Natural killer cell treated with Interleukin-12 subunit alpha and Interleukin-12 subunit beta and Interleukin-15 and Interleukin-18, amount 100 ng/mL, for 72 hours (primary cell): ENCODE results near the gene CENPB. TPM values are rescaled to one million over a fixed set of nuclear protein-coding genes. Genes with fewer than 3 reads are reported as not detected.
"Not testable (repeated sequence)": the region's sequence is repeated elsewhere in the genome, so short reads cannot be mapped to it uniquely, and the experiment has no call there.

Experiments used
- ATAC-seq, 2 donors: fragments of 150-1000 bp; cut with Tn5 transposase in 1 of 2; sonication (Bioruptor Pico), chemical (Tn5 transposase) in 1 of 2; 2 replicates each; pipeline ENCODE4 v1.10.0; 2021
- DNase-seq: peaks from one replicate; pipeline ENCODE4 v3.0.0; 2022; ENCODE audit warnings: low spot score
- H3K27ac Mint-ChIP-seq, 2 donors: 1 replicate in 1 of 2; 2 replicates in 1 of 2; pipeline ENCODE4 v1.8.0; 2022; ENCODE audit warnings: mixed read lengths in 2 of 2, mild to moderate bottlenecking in 1 of 2, moderate library complexity in 1 of 2
- H3K27me3 Mint-ChIP-seq, 2 donors: 1 replicate in 1 of 2; 2 replicates in 1 of 2; pipeline ENCODE4 v1.8.0; 2022; ENCODE audit warnings: mixed read lengths in 2 of 2
- H3K36me3 Mint-ChIP-seq: one replicate; pipeline ENCODE4 v1.8.0; 2022; ENCODE audit warnings: mixed read lengths
- H3K4me1 Mint-ChIP-seq, 2 donors: 1 replicate in 1 of 2; 2 replicates in 1 of 2; pipeline ENCODE4 v1.8.0; 2022; ENCODE audit warnings: low read depth in 2 of 2, mixed read lengths in 2 of 2, mild to moderate bottlenecking in 1 of 2
- H3K4me3 Mint-ChIP-seq: one replicate; pipeline ENCODE4 v1.8.0; 2022; ENCODE audit warnings: mixed read lengths
- H3K9me3 Mint-ChIP-seq: 2 replicates; pipeline ENCODE4 v1.8.0; 2022; ENCODE audit warnings: mixed read lengths
- total RNA-seq, 2 donors: library from RNA; stranded (reverse); gene quantifications; one replicate each; pipeline ENCODE4 v1.2.3, GENCODE V29; 2022

Gene CENPB
- total RNA-seq, 2 donors from 2014 or later: 75.4 to 118 TPM

DNA sequence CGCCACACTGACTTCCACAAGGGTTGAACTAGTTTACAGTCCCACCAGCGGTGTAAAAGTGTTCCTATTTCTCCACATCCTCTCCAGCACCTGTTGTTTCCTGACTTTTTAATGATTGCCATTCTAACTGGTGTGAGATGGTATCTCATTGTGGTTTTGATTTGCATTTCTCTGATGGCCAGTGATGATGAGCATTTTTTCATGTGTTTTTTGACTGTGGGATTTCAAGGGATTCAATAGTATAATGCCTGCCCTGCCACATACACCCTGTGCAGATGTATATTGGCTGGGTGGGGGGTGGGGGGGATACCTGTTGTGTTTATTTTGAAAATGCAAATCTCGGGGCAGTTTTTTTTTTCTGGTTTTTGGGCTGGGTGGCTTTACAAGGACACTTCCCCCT lies 7.6 kb upstream of the CENPB start:
- H3K9me3 Mint-ChIP-seq, H3K27ac Mint-ChIP-seq, DNase-seq, ATAC-seq, H3K36me3 Mint-ChIP-seq, H3K27me3 Mint-ChIP-seq, H3K4me3 Mint-ChIP-seq: not testable (repeated sequence)
- H3K4me1 Mint-ChIP-seq: peaks cover 26 to 27% of the 10 kb centered on the region in 2 donors

- H3K27me3 Mint-ChIP-seq, ATAC-seq, H3K36me3 Mint-ChIP-seq, H3K9me3 Mint-ChIP-seq, DNase-seq: not testable (repeated sequence)
- Mint-ChIP-seq H3K4me3 (peak overlapping the region; percentile 42), H3K4me1 (peaks cover 20 to 24% of the 10 kb centered on the region in 2 donors), H3K27ac (peak overlapping the region; percentile 4 to 6)
Measured at GRCh38 chr20:3789201-3789600, 2.7 kb upstream of the CENPB start.

- DNase-seq: no peak
- Mint-ChIP-seq H3K4me3 (peak overlapping the region; percentile 42), H3K27me3 (no peaks in the 10 kb centered on the region), H3K4me1 (peaks cover 21 to 24% of the 10 kb centered on the region in 2 donors), H3K9me3 (no peaks in the 10 kb centered on the region), H3K27ac (peak overlapping the region; percentile 4 to 6), H3K36me3 (no peaks in the 10 kb centered on the region)
- ATAC-seq: no peak
Measured at GRCh38 chr20:3788685-3789155, 2.2 kb upstream of the CENPB start.

DNA sequence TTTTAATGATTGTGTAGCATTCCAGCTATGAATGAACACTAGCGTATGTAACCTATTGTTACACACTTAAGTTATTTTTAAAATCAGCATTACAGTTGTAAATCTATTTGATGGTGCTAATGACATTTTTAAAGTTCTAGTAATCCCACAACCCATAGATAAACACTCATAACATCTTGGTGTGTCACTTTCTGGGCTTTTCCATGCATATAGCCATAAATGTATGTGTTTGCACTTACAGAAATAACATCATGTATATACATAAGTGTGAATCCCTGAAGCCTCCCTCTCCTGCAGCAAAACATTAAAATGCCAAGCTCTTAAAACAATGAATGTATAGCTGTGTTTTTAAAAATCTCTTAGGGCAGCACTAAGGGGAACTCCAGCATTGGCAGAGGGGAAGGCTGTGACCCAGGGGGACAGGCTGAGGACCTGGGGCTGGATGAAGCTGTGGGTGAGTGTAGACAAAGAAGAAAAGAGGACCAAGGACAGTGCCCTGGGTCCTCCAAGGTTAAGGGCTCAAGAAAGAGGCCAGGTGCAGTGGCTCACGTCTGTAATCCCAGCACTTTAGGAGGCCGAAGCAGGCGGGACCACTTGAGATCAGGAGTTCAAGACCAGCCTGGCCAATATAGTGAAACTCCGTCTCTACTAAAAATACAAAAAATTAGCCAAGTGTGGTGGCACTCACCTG lies 929 bp upstream of the CENPB start:
- H3K4me1 Mint-ChIP-seq: peaks cover 26 to 29% of the 10 kb centered on the region in 2 donors
- ATAC-seq (no peak), DNase-seq (no peak)
- H3K9me3 Mint-ChIP-seq: no peaks in the 10 kb centered on the region
- H3K4me3 Mint-ChIP-seq: peak overlapping the region; percentile 75
- no peaks in the 10 kb centered on the region for H3K27me3 Mint-ChIP-seq
- H3K36me3 Mint-ChIP-seq: no peaks in the 10 kb centered on the region
- peak overlapping the region; percentile 64 to 81 for H3K27ac Mint-ChIP-seq

DNA sequence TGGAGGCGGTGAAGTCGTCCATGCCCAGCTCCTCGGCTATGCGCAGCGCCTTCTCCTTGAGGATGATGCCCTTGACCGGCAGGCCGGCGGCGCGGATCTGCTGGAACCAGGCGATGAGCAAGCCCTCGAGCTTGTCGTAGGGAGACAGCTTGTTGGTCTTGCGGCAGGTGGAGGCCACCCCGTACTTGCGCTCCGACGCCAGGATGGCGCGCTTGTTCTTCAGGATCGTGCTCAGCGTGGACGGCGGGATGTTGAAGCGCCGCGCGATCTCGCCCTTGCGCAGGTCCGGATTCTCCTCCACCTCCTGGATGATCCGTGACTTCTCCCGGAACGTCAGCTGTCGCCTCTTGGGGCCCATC lies 435 bp downstream of the CENPB start:
- Mint-ChIP-seq H3K27ac (peak overlapping the region in 1 of 2 donors; percentile 33), H3K4me3 (peak overlapping the region; percentile 77), H3K9me3 (no peaks in the 10 kb centered on the region), H3K36me3 (no peaks in the 10 kb centered on the region), H3K27me3 (no peaks in the 10 kb centered on the region), H3K4me1 (peaks cover 35 to 39% of the 10 kb centered on the region in 2 donors)
- no peak for DNase-seq
- peak; percentile 38 to 52 for ATAC-seq

DNA sequence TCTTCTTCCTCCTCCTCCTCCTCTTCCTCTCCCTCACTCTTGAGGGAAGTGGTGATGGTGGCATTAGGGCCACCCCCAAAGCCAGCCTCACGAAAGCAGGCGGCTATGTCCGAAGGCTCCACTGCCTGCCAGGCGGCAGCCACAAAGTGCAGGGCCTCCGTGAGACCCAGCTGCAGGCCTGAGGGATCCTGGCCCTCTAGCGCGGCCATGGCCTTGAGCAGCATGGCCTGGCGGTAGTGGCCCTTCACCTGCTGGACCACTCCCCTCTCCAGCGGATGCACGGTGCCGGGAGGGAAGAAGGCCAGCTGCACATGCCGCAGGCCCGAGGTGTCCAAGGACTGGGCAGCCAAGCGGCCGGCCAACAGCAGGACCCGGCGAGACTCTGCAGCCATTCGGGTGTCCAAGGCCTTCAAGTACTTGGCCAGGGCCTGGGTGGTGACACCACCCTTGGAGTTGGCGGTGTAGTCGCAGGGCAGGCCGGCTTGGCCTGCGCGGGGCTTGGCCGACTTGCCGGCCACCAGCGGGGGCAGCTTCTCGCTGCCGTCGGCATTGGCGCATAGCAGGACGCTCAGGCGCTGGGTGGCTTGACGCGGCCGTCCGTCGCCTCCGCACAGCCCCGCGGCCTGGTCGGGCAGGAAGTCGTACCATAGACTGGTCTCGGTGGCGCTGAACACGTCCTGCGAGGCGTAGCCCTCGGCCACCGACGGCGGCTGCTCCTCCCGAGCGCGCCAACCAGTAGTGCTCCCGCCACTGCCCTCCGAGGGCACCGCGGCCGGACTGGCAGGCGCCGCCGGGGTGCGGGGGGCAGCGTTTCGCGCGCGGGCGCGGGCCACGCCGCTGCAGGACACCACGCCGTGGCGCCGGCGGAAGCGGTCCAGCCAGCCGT lies 1.1 kb downstream of the CENPB start:
- H3K9me3 Mint-ChIP-seq: no peaks in the 10 kb centered on the region
- peak overlapping the region; percentile 79 for H3K4me3 Mint-ChIP-seq
- DNase-seq: no peak
- ATAC-seq: peak in 1 of 2 donors; percentile 0
- H3K36me3 Mint-ChIP-seq: no peaks in the 10 kb centered on the region
- peak overlapping the region; percentile 62 to 85 for H3K27ac Mint-ChIP-seq
- H3K27me3 Mint-ChIP-seq: no peaks in the 10 kb centered on the region
- peaks cover 41 to 45% of the 10 kb centered on the region in 2 donors for H3K4me1 Mint-ChIP-seq

DNA sequence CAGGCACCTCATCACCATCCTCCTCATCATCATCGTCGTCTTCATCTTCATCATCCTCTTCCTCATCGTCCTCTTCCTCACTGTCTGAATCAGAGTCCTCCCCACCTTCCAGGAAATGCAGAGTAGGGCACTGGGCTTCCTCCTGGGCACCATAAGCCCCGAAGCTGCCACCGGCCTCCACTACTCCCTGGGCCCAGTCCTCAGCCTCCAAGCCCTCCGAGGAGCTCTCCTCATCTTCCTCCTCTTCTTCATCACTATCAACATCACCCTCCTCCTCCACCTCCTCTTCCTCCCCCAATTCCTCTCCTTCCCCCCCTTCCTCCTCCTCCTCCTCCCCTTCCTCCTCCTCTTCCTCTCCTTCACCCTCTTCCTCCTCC lies 1.7 kb downstream of the CENPB start:
- H3K36me3 Mint-ChIP-seq: no peaks in the 10 kb centered on the region
- ATAC-seq: no peak
- H3K4me3 Mint-ChIP-seq: peak overlapping the region; percentile 79
- H3K4me1 Mint-ChIP-seq: peaks cover 43 to 48% of the 10 kb centered on the region in 2 donors
- no peaks in the 10 kb centered on the region for H3K9me3 Mint-ChIP-seq
- peak; percentile 31 for DNase-seq
- peak overlapping the region; percentile 62 to 85 for H3K27ac Mint-ChIP-seq
- H3K27me3 Mint-ChIP-seq: no peaks in the 10 kb centered on the region

- DNase-seq: no peak
- H3K9me3 Mint-ChIP-seq: no peaks in the 10 kb centered on the region
- H3K27ac Mint-ChIP-seq: peak overlapping the region; percentile 62 to 85
- peak overlapping the region; percentile 79 for H3K4me3 Mint-ChIP-seq
- H3K36me3 Mint-ChIP-seq: no peaks in the 10 kb centered on the region
- H3K4me1 Mint-ChIP-seq: peaks cover 43 to 48% of the 10 kb centered on the region in 2 donors
- ATAC-seq: no peak
- no peaks in the 10 kb centered on the region for H3K27me3 Mint-ChIP-seq
Measured at GRCh38 chr20:3784216-3784853, 2.2 kb downstream of the CENPB start.

- Mint-ChIP-seq H3K27ac (no peak overlapping the region), H3K4me1 (peaks cover 41 to 42% of the 10 kb centered on the region in 2 donors)
Measured at GRCh38 chr20:3783511-3784195, 2.9 kb downstream of the CENPB start.

DNA sequence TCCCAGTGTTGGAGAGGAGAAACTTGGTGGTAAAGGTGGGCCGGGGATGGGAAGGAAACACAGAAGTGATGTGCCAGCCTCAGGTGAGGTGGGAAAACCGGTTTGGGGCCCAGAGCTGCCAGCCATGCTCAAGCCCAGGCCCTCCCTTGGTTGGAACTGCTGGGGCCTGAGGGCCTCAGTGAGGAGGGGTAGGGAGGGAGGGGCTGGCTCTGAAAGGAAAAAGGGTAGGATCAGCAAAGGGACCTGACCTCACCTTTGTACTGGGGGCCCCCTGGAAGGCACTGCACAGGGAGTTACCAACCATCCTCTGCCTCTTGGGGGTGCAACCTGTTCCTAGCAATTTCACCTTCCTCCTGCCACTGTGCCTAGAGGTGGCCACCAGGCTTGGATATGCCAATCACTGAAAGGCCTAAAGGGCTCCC lies 3.5 kb downstream of the CENPB start:
- no peak overlapping the region for H3K27ac Mint-ChIP-seq

More at GRCh38 chr20:3783511-3784195, 2.9 kb downstream of the CENPB start:
- ATAC-seq (no peak), DNase-seq (peak; percentile 18)
- H3K9me3 Mint-ChIP-seq: no peaks in the 10 kb centered on the region
- no peaks in the 10 kb centered on the region for H3K27me3 Mint-ChIP-seq
- H3K4me3 Mint-ChIP-seq: peak overlapping the region; percentile 12
- no peaks in the 10 kb centered on the region for H3K36me3 Mint-ChIP-seq

DNA sequence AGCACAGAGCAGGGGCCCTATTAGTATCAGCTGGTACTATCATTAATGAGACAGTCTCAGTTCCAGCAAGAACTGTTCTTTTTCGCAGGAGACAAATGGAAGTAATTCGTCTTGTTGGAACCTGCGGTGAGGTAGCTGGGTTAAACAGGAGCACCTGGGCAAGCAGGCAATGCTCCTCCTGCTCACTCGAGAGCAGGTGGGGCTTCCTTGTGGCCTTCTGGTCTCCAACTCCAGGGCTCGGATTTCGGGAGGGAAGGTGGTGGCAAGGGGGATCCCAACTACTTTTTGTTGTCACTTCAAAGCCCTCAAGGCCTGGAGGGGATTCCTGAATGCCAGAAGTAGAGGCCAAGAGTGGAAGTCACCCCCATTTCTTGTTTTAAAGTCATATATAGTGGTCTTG lies 3.9 kb downstream of the CENPB start:
- Mint-ChIP-seq H3K27ac (peak overlapping the region; percentile 48 to 50), H3K27me3 (no peaks in the 10 kb centered on the region), H3K36me3 (no peaks in the 10 kb centered on the region), H3K4me1 (peaks cover 38% of the 10 kb centered on the region in 2 donors), H3K9me3 (no peaks in the 10 kb centered on the region), H3K4me3 (no peak overlapping the region)
- no peak for ATAC-seq
- DNase-seq: no peak

More for the DNA sequence above, 3.5 kb downstream of the CENPB start:
- no peaks in the 10 kb centered on the region for H3K36me3 Mint-ChIP-seq
- no peak overlapping the region for H3K4me3 Mint-ChIP-seq
- H3K9me3 Mint-ChIP-seq: no peaks in the 10 kb centered on the region
- ATAC-seq: no peak
- peak; percentile 25 for DNase-seq
- H3K4me1 Mint-ChIP-seq: peaks cover 40 to 41% of the 10 kb centered on the region in 2 donors
- no peaks in the 10 kb centered on the region for H3K27me3 Mint-ChIP-seq

DNA sequence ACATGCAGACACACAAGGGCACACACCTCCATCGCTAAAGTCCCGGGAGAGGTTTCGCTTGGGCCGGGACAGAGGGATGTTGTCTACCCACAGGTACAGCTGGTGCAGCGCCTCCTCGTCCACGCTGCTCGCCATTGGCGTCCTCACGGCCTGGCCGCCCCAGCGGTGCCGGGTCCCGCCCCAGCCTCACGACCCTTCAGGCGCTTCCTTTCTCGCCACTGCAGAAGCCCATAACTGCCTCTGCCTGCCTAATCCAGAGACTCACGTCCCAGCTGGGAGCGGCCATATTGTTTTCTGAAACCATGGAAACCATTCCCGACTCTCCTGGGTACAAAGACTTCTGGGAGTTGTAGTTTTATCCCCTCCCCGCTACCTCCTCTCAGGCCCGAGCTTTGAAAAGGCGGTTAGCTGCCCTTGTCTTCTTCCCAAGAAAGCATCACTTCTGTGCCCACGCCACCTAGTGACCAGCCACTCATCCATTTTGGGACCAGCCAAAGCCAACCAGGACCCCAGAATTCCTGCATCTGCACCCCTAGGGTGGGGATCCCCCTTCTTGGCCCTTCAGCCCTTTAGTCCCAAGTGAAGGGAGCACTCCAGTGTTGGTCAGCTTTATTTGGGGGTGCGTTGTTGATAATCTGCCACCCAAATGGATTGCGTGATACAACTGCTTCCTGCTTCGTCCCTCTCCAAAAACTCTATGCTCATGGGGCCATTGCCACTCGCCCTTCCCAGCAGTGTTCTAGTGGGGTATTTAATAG lies 5.2 kb downstream of the CENPB start, which contains the start of gene SPEF1:
Gene SPEF1, minus strand, starts transcription at position 296 of the 758 bp plus-strand sequence. Its CDS starts 161 bp downstream, at position 135.
- Mint-ChIP-seq H3K27me3 (no peaks in the 10 kb centered on the region), H3K4me1 (peaks cover 41% of the 10 kb centered on the region in 2 donors), H3K36me3 (no peaks in the 10 kb centered on the region), H3K9me3 (no peaks in the 10 kb centered on the region), H3K4me3 (peak within 1 kb of the TSS; percentile 19), H3K27ac (peak within 1 kb of the TSS; percentile 48 to 50)
- ATAC-seq (peak; percentile 51 to 74), DNase-seq (no peak)
